DMS79 (cell line): ENCODE results near the gene DISP1.
"Not testable (repeated sequence)": the region's sequence is repeated elsewhere in the genome, so short reads cannot be mapped to it uniquely, and the experiment has no call there.

Source experiments
- DNase-seq: peaks from one replicate; lab custom pipeline; 2025; lab: John Stamatoyannopoulos, UW

Gene DISP1

GRCh38 chr1:222794656-222795474, 20.0 kb upstream of the DISP1 start:
- no peak for DNase-seq

- no peak for DNase-seq
Measured at GRCh38 chr1:222798116-222798515, 16.7 kb upstream of the DISP1 start.

- no peak for DNase-seq
Measured at GRCh38 chr1:222798975-222799374, 15.9 kb upstream of the DISP1 start.

- DNase-seq = no peak
Measured at GRCh38 chr1:222801067-222801466, 13.8 kb upstream of the DISP1 start.

GRCh38 chr1:222811671-222812070, 3.2 kb upstream of the DISP1 start:
- no peak for DNase-seq

- DNase-seq = no peak
Measured at GRCh38 chr1:222813866-222814535, 838 bp upstream of the DISP1 start.

- no peak for DNase-seq
Measured at GRCh38 chr1:222815440-222815765, 564 bp downstream of the DISP1 start.

GRCh38 chr1:222817529-222817928, 2.7 kb downstream of the DISP1 start:
- no peak for DNase-seq

GRCh38 chr1:222818171-222818570, 3.3 kb downstream of the DISP1 start:
- no peak for DNase-seq

- DNase-seq = no peak
Measured at GRCh38 chr1:222820171-222820712, 5.4 kb downstream of the DISP1 start.

- DNase-seq = no peak
Measured at GRCh38 chr1:222821239-222821638, 6.4 kb downstream of the DISP1 start.

GRCh38 chr1:222823695-222824094, 8.9 kb downstream of the DISP1 start:
- DNase-seq = no peak

GRCh38 chr1:222824641-222825040, 9.8 kb downstream of the DISP1 start:
- no peak for DNase-seq

GRCh38 chr1:222828939-222829338, 14.1 kb downstream of the DISP1 start:
- no peak for DNase-seq

GRCh38 chr1:222829868-222830267, 15.0 kb downstream of the DISP1 start:
- no peak for DNase-seq

GRCh38 chr1:222833356-222833876, 18.6 kb downstream of the DISP1 start:
- DNase-seq = no peak

- no peak for DNase-seq
Measured at GRCh38 chr1:222843469-222844410, 28.9 kb downstream of the DISP1 start.

- no peak for DNase-seq
Measured at GRCh38 chr1:222844411-222844779, 29.6 kb downstream of the DISP1 start.

GRCh38 chr1:222845763-222846162, 30.9 kb downstream of the DISP1 start:
- DNase-seq = no peak

- not testable (repeated sequence) for DNase-seq
Measured at GRCh38 chr1:222850550-222850949, 35.7 kb downstream of the DISP1 start.

- no peak for DNase-seq
Measured at GRCh38 chr1:222852326-222852725, 37.5 kb downstream of the DISP1 start.

GRCh38 chr1:222861062-222861461, 46.2 kb downstream of the DISP1 start:
- no peak for DNase-seq
